ENCODE data around the gene CASKIN2. TPM values are rescaled to one million over a fixed set of nuclear protein-coding genes. Genes with fewer than 3 reads are reported as not detected.
"Not testable (repeated sequence)": the region's sequence is repeated elsewhere in the genome, so short reads cannot be mapped to it uniquely, and the experiment has no call there.

The CASKIN2 gene
- total RNA-seq, 1 donor from 2014 or later: 9.5 TPM

DNA sequence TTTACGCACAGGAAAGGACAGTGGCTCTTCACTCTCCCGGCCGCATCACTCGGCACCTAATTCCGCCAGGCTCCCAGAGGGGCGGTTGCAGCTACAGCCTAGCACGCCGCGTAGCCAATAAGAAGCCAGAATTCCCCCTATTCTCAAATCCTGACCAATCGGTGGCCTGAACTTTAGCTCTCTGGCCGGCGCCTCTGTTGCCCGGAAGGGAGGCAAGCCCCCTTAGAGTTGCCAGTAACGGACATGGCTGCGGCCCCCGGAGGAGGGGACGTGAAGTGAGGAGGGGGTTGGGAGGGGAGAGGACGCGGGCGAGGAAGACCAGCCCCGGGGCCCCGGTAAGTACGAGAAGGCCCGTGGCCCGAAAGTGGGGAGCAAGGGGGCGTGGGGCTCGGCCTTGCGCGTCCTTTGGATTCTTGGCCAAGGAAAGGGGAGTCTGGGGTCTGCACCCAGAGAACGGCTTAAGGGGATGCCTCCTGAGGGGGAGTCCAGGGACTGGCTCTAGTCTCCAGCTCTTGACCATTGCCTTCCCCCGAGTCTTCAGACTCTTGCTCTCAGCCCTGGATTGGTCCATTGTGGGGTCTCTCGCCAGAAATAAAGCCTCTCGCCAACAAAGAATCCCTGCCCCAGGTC lies 58.8 kb downstream of the CASKIN2 start, which contains the start of gene TMEM94:
TMEM94 (plus strand) TSS at position 219 of the 630 bp plus-strand sequence. CDS start 15,271 bp downstream, outside the sequence.
- no peak for TF ChIP-seq CTCF (conservative IDR thresholded peaks at IDR 0.05; ENCODE audit: low read depth, low read length)
- peak; percentile 78 for DNase-seq (ENCODE audit: low read depth)
- peak within 1 kb of the TSS; percentile 100 for H3K4me3 ChIP-seq (ENCODE audit: low read depth, low read length)

DNA sequence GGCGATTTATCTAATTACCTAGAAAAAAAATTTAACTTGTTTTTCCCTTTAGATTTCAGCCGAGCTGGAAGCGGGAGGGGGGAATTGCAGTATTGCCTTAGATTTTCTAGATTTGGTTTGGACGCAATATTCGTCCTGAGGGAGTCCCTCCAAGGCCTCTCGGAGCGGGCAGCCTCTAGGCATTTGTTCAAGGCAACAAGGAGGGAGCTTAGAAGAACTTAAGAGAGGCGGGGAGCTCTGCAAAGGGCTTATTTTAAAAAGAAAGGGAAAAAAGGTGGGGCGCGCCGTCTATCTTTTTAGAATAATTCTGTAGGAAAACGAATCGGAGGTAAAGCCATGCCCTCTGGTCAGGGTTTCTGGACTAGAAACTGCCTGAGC lies 59.3 kb downstream of the CASKIN2 start:
- H3K4me3 ChIP-seq (ENCODE audit: low read depth, low read length): peak overlapping the region; percentile 100
- TF ChIP-seq CTCF (conservative IDR thresholded peaks at IDR 0.05; ENCODE audit: low read depth, low read length): no peak
- DNase-seq (ENCODE audit: low read depth): no peak

- not testable (repeated sequence) for DNase-seq (ENCODE audit: low read depth); H3K4me3 ChIP-seq (ENCODE audit: low read depth, low read length)
Observed at GRCh38 chr17:75454672-75455071, 60.7 kb downstream of the CASKIN2 start.

- TF ChIP-seq CTCF (conservative IDR thresholded peaks at IDR 0.05; ENCODE audit: low read depth, low read length): no peak
- H3K4me3 ChIP-seq (ENCODE audit: low read depth, low read length): no peak overlapping the region
- peak; percentile 29 for DNase-seq (ENCODE audit: low read depth)
Observed at GRCh38 chr17:75454193-75454592, 61.1 kb downstream of the CASKIN2 start.

DNA sequence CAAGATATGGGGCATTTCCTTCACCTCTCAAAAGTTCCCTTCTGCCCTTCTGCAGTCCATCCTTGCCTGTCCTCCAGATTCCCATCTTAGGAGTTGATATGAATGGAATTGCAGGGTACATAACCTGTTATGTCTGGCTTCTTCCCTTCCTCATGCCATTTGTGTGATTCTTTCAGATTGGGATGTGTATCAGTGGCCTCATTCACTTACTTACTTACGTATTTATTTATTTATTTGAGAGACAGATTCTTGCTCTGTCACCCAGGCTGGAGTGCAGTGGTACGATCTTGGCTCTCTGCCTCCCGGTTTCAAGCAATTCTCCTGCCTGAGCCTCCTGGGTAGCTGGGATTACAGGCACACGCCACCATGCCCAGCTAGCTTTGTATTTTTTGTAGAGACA lies 65.1 kb downstream of the CASKIN2 start:
- TF ChIP-seq CTCF (conservative IDR thresholded peaks at IDR 0.05; ENCODE audit: low read depth, low read length): no peak
- H3K4me3 ChIP-seq (ENCODE audit: low read depth, low read length): no peak overlapping the region
- no peak for DNase-seq (ENCODE audit: low read depth)

Other genes with a start within 250 kb of the CASKIN2 start
- gene MIF4GD, start 244.3 kb downstream of the CASKIN2 start, total RNA-seq: 19.1 and 26.5 TPM in 2 replicates
- gene SLC25A19, start 226.1 kb downstream of the CASKIN2 start, total RNA-seq: 10.5 and 25.7 TPM in 2 replicates
- 77.5 and 82.8 TPM in 2 replicates for gene GRB2, start 109.9 kb downstream of the CASKIN2 start, total RNA-seq
- gene TMEM94, start 58.9 kb downstream of the CASKIN2 start, total RNA-seq: 22.1 and 65.3 TPM in 2 replicates
- gene TSEN54, start 991 bp upstream of the CASKIN2 start, total RNA-seq: 24.0 and 41.7 TPM in 2 replicates
- 37.0 and 64.7 TPM in 2 replicates for gene LLGL2, start 10.2 kb upstream of the CASKIN2 start, total RNA-seq
- gene MYO15B, start 72.3 kb upstream of the CASKIN2 start, total RNA-seq: 0.36 and 5.4 TPM in 2 replicates
- 0.63 and 0.94 TPM in 2 replicates for gene SMIM5, start 117.9 kb upstream of the CASKIN2 start, total RNA-seq
- gene RECQL5, start 151.6 kb upstream of the CASKIN2 start, total RNA-seq: 20.0 and 25.7 TPM in 2 replicates
- gene SAP30BP, start 151.8 kb upstream of the CASKIN2 start, total RNA-seq: 95.8 and 107 TPM in 2 replicates
- 22.6 and 33.3 TPM in 2 replicates for gene ITGB4, start 205.9 kb upstream of the CASKIN2 start, total RNA-seq
- gene GALK1, start 249.7 kb upstream of the CASKIN2 start, total RNA-seq: 44.3 and 48.2 TPM in 2 replicates

All from epithelial cell of proximal tubule (primary cell).